Midbrain (tissue), 1 donor: ENCODE results near the gene SNX7.

Experiments used
- DNase-seq: peaks from one replicate; lab custom pipeline; 2025; lab: John Stamatoyannopoulos, UW

Gene SNX7

GRCh38 chr1:98697781-98698180 is 36.3 kb downstream of the SNX7 start:
- no peak for DNase-seq

DNA sequence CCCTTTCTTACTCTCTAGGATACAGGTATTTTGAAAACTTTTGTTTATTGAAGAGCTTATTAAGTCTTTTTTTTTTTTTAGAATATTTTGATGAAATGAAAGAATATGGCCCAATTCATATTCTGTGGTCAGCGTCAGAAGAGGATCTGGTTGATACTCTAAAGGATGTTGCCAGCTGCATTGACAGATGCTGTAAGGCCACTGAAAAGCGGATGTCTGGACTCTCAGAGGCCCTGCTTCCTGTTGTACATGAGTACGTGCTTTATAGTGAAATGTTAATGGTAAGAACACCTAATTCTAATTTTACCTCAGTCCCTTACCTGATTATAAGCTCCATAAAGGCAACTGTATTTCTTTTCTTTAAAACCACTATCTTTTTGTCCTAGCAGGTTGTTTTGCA is 37.1 kb downstream of the SNX7 start:
- DNase-seq: no peak

DNA sequence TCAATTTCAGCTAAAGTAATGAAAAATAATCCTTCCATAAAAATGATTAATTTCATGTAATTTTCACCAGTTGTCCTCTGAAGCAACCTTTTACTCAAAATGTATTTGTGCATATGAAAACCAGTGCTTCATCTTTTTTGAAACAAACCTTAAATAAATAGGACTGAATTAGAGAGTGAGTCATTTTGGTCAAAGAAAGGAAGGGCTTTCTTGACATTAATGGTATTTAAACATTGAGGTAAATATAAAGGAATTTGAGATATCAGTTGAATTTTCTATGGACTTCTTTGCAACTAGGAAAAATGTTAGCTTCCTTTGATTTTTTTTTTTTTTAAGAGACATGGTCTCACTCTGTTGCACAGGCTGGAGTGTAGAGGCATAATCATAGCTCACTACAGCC is 38.7 kb downstream of the SNX7 start:
- no peak for DNase-seq

GRCh38 chr1:98702976-98703375 is 41.5 kb downstream of the SNX7 start:
- DNase-seq: no peak

DNA sequence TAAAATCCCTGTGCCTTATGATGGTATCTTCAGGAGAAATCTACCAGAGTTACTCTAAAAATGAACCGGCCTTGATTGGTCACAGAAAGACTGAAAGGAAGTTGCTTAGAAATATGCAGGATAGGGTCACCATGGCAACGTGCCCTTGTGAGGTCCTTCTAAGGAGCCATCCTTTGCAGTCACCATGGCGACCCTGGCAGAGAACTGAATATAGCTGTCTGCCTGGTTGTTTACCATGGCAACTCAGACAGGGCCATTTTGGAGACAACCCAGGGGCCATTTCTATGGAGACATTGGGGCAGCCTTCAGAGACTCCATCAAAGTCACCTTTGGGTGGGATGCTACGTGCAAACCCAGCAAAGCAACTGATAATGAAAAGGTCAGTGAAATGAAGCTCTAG is 43.0 kb downstream of the SNX7 start:
- peak; percentile 14 for DNase-seq

- no peak for DNase-seq
Measured at GRCh38 chr1:98704971-98705370, 43.5 kb downstream of the SNX7 start.

DNA sequence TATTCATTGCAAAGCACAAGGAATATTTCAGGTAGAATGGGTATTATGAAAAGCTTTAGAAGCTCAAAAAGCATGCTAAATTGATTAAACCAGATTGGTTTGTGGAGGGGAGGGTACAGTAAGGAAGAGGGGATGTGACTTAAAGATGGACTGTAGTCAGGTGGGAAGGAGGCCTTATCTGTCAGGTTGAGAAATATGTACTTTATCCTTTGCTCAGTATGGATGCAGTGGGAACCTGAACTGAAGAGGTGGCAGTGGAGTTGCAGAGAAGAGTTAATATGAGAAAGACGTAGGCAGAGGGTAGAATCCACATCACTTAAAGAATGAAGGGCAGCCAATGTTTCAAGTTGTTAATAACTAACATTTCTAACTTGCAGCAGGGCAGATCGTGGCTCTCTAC is 44.1 kb downstream of the SNX7 start:
- DNase-seq: no peak

DNA sequence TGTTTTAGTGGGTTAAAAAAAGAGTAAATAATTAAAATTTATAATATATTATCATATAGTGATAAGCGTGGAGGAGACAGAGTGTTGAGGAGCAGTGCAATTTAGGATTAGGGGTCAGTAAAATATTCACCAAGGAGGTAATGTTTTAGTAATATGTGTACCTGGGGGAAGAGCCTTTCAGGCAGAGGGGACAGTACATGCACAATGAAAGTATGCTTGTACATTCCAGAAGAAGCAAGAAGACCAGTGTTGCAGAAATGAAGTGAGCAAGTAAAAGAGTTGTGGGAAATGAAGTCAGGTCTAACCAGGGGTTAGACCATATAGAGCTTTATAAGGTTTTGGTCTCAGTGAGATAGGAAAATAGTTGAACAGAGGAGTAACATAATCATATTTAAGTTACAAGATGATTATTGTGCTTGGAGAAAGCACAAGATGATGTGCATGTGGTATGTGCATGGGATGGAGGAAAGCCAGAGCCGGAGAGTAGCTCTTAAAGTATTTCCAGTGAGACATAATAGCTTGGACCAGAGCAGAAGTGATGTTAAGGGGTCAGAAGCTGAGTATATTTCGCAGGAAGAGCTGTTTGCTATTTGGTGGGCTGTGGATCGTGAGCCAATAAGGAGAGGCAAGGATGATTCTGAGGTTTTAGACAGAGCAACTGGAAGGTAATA is 44.8 kb downstream of the SNX7 start:
- DNase-seq: no peak

GRCh38 chr1:98707556-98707955 is 46.0 kb downstream of the SNX7 start:
- DNase-seq: no peak

DNA sequence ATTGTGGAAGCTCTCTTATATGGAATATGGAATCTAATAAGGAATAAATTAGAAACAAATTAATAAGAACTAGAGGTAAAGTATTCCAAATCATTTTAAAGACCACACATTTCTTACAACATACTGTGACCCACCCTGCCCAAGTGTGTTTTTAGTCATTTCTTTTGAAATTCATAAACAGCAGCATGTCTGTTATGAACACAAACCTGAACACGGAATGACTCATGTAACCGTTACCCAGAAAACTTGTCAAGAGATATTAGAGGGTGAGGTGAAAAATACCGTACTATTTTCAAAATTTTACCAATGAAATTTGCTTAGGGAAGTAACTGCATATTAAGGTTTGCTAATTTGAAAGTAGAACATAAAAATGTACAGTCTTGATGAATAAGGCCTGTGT is 48.4 kb downstream of the SNX7 start:
- DNase-seq: no peak

- no peak for DNase-seq
Measured at GRCh38 chr1:98723574-98723973, 62.1 kb downstream of the SNX7 start.

GRCh38 chr1:98732985-98733781 is 71.7 kb downstream of the SNX7 start:
- no peak for DNase-seq

DNA sequence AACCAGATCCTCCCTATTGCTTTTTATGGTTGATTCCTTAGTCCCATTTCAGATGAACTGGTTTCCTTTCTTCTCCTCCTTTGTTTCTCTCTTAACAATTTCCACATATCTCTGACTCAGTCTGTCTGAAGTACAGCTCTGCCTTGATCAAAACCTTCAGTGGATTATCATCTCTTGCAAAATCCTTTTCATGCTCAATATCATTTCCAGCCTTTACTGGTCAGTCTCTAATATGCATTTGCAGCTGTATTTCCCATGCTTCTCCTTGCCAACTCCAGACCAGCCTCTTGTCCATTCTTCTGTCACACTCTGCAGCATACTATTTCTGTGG is 72.2 kb downstream of the SNX7 start:
- no peak for DNase-seq

DNA sequence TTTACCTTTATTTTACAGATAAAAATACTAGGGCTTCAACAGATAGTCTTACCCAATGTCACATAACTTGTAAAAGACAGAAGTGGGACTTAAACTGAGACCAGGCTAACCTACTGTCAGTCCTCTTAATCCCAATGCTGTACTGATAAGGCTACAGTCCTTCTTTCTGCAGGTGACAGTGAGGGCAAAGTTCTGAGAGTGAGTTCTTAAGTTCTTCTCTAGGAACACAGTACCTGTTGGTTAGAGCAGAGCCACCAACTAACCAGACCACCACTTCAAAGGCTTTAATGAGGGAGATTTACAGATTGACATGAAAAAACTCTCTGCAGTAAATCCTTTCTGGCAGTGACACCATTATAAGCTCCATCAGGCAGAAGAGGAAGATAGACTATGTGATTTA is 74.2 kb downstream of the SNX7 start:
- DNase-seq: no peak

- no peak for DNase-seq
Measured at GRCh38 chr1:98737835-98738234, 76.3 kb downstream of the SNX7 start.

- no peak for DNase-seq
Measured at GRCh38 chr1:98739762-98740161, 78.2 kb downstream of the SNX7 start.

- DNase-seq: no peak
Measured at GRCh38 chr1:98741164-98741563, 79.6 kb downstream of the SNX7 start.

GRCh38 chr1:98749152-98749756 is 87.7 kb downstream of the SNX7 start:
- peak; percentile 46 for DNase-seq

DNA sequence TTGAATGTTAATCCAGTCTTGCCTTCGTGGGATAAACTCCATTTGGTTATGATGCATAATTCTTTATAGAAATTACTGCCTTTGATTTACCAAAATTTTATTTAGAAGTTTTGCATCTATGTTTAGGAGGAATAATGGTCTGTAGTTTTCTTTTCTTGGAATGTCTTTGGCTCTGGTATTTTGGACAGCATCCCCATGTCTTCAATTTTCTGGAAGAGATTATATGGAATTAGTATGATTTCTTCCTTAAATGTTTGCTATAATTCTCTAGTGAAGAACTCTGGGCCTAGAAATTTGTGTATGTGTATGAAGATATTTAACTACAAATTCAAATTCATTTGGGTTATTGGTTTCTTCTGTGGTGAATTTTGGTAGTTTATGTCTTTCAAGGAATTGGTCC is 92.7 kb downstream of the SNX7 start:
- DNase-seq: no peak

- no peak for DNase-seq
Measured at GRCh38 chr1:98761219-98761865, 99.8 kb downstream of the SNX7 start.

GRCh38 chr1:98763488-98764150 is 102.1 kb downstream of the SNX7 start:
- no peak for DNase-seq

- no peak for DNase-seq
Measured at GRCh38 chr1:98764485-98764884, 103.0 kb downstream of the SNX7 start.
